HG03354 (cell line): ENCODE results near the gene FAM171A2.
"Not testable (repeated sequence)": the region's sequence is repeated elsewhere in the genome, so short reads cannot be mapped to it uniquely, and the experiment has no call there.

Experiments used
- ATAC-seq: cut with Tn5 transposase; IDR thresholded peaks from one replicate; pipeline ENCODE4 v1.9.1; 2021; ENCODE audit warnings: mild to moderate bottlenecking; ENCODE audit not compliant: unreplicated experiment, poor library complexity, severe bottlenecking

FAM171A2 gene

DNA sequence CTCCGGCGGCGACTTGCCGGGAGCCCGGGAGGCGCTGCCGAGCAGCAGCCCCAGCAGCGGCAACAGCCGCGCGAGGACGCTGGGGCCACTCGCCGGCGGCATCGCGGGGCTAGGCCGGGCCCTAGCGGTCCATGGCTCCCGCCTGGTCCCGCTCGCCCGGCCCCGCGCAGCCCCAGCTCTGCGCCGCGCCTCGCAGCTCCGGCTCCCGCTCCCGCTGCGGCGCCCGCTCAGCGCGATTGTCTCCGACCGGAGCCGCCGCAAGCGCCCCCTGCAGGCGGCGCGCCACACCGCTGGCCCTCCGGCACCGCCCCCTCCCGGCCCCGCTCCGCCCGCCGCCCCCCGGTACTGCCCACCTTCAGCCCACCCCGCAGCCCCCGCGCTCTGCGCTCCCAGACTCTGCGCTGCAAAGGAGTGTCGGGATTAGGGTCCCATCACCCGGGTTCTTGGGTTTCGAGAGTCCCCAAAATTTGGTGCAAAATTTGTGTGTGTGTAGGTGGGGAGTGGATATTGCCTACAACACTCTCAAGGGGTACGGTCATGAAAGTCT lies at the start of gene FAM171A2:
Gene FAM171A2 (minus strand): TSS at position 241 of the 547 bp plus-strand sequence. CDS start 139 bp downstream, at position 102.
- peak; percentile 47 for ATAC-seq

DNA sequence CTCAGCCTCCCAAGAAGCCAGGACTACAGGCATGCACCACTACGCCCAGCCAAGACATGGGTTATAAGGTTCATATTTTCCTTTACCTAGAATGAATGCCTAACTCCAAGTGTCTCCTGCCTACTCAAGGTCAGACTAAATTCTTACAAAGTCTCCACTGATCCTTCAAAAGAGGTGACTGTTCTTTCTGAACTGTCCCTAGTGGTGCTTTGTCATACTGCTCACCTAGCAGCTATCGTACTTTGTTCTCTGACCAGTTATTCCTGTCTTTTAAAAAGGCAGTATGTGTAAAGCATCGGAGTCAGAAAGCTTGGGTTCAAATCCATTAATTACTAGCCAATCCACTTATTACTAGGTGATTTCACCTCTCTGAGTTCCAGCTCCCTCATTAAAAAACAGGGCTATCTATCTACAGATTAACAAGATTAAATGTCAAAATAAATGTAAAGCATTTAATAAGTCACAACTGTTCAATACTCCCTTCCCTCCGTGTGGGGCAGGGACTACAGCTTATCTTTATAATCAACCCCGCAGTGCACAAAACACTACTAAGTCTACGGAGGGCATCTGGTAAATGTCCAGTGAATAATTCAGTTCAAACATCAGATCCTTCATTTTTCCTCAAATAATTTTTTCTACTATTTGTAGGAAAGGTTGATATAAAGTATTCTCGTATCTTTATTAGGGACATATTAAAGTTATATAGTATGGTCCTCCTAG lies 45.8 kb upstream of the FAM171A2 start:
- no peak for ATAC-seq

DNA sequence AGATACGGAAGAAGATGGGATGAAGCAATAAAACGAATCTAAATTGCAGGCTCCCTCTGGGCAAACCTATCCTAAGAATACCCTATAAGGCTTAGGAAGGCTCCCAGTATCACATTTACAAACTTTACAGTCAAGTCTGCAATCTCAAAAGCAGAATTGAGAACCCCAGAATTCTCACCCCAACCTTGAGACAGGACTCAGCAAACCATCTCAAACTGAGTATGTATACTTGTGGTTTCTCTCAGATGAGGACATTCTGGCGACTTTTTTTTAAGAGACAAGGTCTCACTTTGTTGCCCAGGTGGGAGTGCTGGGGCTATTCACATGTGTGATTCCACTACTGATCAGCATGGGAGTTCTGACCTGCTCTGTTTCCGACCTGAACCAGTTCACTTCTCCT lies 45.1 kb upstream of the FAM171A2 start:
- ATAC-seq, result no peak

DNA sequence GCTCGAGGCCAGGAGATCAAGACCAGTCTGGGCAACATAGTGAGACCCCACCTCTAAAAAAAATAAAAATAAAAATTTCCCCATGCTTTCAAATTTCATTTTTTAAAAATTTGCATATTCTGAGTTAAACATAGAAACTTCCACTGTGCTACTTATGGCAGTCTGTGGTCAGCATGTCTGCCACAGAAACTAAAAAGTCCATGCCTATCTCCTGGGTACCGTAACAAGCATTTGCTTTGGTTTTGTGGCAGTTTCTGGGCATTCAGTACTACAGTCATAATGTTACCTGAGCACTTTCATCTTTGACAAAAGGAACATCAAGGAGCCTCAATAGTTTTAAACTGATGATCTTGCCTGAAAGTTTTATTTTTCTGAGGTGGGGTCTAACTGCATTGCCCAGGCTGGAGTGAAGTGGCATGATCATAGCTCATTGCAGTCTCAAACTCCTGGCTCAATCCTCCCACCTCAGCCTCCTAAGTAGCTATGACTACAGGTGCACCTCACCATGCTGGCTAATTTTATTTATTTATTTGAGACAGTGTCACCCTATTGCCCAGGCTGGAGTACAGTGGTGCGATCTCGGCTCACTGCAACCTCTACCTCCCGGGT lies 39.0 kb upstream of the FAM171A2 start:
- peak; percentile 68 for ATAC-seq

DNA sequence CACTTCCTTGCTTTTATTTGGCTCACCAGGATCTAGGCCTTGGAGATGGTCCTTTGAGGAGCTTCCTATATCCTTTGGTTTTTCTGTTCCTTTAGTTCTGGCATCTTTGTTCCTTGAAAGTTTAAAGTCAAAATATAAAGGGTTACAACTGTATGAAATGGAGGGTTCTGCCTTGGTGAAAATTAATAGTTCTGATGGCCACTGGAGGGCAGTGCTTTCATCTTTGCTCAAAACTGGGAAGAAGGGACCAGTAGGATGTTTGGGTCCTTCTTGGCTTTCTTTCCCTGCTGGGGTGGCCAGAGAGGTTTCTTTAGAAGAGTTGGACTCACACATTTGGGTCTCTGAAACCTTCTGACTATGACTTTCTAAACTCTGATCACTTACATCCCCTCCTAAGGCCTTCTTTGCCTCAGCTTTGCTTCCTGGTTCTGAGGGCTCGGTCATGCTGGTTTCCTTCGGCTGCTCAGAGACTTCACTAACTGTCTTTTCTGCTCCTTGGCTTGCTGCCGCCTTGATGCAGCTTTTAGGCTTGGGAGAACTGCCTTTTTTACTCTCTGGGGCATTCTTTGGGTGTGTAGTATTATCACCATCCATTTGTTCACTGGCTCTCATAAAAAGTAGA lies 36.7 kb upstream of the FAM171A2 start:
- no peak for ATAC-seq

DNA sequence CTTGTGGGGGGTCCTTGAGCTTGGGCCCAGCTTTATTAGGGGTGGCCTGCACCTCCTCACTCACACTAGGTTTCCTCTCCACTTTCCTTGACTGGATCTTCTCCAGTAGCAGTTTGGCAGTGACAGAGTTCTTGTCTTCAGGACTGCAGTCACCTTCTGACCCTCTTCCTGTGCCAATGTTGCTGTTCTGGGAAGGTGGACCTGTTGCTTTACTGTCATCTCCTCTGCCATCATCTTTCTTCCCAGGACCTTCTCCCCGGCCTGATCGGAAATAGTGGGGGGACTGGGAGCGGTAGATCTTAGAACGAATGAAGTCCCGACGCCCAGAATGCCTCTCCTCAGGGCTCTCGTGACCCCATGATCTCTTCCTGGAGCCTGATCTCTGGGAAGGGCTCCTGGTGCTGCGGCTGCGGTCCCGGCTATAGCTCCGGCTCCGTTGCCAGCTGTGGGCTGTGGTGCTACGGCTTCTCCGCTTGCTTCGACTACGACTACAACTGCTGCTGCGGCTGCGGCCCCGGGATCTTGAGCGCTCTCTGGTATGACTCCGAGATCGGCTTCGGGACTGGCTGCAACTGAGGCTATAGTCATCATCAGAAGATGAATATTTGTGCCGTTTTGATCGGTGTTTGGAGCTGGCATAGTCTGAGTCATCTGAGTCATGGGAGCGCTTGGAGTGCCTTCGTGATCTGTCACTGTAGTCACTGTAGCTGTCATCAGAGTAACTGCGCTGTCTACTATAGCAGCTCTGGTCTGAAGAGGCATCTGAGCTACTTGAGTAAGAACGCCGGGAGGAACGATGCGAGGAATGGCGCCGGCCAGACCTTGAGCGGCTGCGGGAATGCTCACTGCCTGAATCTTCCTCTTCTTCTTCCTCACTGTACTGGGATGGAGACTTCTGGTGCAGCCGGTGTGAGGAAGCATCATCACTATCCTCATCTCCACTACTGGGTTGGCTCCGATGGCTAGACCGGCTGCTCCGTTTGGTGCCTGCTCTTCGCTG lies 35.3 kb upstream of the FAM171A2 start:
- no peak for ATAC-seq

DNA sequence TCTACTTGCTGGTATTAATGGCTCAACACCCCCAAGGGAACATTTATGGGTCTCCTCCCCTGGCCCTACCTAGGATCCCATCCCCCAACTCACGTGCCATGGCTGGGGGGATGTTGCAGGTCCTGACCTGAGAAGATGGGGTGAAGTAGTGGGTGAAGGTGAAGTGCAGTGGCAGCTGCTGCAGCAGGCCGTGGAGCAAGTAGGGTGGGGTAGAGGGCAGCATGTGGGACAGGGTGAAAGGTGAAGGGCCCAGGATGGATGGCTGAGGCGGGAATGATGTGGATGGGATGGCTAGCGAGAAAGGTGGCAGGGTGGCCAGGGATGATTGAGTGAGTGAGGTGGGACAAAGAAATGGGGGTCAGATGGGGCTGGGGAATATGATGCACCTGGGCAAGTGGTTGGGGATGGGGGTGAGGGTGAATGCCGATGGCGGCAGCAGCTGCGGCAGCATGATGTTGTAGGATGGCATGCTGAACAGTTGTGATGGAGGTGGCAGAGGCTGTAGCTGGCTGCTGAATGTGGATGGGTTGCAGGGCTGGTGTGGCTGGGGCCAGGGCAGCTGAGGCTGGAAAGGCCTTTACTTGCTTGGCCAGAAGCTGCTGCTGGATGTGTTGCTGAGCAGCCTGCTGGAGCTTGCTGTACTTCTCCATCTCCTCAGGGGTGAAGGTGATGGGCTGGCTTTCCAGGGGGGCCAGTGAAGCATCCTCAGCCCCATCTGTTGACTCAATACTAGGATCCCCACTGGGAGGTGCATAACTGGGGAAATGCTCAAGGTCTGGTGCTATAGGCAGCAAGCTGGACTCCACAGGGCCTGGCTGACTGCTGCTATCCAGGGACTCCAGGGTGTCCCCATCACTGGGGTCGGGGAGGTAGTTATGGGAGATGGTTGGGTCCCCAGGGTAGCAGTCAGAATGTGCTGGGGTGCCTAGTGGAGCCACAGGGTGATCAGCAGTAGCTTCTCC lies 34.1 kb upstream of the FAM171A2 start:
- no peak for ATAC-seq

DNA sequence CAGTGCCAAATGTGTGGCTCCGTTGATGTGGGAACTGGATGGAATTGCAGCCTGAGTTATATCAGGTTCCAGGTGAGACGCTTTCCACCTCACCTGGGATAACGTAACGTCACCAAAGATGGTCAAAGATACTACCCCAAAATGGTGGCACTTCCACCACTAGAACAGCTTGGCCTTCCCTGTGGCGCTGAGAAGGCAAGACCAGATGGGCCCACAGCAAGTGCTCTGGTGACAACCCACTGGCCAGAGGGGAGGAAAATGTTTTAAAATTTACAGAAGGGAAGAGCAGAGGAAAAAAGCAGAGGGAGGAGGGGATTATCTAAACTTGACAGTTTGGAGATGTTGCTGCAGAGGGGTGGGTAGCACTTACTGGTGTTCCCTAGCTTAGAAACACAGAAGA lies 33.3 kb upstream of the FAM171A2 start:
- no peak for ATAC-seq

DNA sequence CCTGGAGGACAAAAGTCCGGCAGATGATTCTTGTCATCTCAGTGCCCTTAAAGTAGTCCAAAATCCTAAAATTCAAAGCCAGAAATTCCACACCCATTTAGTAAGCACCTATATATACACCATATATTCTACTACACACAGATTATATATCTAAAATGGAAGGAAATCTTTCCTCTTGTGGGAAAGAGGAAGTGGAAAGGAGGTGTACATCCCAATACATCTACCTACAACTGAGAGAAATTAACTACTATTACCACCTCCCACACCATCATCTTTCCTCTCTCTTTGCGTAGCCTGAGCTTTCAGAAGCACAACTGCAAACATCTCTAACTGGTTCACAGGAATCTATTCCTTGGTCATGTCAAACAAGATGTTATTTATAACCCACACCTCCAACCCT lies 31.2 kb upstream of the FAM171A2 start:
- no peak for ATAC-seq

DNA sequence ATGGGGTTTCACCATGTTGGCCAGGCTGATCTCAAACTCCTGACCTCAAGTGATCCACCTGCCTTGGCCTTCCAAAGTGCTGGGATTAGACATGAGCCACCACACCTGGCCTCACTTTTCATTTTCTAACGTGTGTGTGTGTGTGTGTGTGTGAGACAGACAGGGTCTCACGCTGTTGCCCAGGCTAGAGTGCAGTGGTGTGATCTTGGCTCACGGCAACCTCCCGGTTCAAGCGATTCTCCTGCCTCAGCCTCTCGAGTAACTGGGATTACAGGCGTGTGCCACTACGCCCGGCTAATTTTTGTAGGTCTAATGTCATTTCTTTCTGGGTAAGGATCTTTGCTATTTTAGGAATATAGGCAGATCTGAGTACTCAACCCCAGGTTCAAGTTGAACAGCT lies 30.5 kb upstream of the FAM171A2 start:
- ATAC-seq, result not testable (repeated sequence)

DNA sequence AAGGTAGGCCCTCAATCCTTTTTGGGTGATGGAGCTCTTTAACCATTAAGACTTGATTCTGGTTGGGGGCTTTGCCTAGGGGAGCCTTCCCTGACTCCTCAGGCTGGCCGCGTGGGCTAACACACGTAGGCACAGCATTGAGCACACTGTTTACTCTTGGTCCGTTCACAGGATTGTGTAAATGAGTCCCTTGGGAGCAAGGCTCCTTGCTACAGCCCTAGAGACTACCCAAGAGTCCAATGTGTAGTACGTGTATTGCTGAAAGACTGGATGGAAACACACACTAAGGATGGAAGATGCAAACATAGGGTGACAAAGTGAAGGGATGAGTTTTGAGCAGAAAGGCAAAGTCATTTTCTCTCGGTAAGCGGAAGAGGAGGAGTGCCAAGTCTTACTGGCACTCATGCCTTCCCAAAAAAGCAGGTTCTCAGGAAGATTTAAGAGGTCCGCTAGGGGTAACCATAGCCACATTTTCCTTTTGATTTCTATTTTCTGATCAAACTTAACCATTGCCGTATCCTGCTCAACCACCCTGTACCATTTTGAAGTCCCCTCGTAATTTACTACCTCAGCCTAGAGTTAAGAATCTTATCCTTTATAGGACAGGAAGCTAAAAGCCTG lies 26.7 kb upstream of the FAM171A2 start:
- no peak for ATAC-seq

DNA sequence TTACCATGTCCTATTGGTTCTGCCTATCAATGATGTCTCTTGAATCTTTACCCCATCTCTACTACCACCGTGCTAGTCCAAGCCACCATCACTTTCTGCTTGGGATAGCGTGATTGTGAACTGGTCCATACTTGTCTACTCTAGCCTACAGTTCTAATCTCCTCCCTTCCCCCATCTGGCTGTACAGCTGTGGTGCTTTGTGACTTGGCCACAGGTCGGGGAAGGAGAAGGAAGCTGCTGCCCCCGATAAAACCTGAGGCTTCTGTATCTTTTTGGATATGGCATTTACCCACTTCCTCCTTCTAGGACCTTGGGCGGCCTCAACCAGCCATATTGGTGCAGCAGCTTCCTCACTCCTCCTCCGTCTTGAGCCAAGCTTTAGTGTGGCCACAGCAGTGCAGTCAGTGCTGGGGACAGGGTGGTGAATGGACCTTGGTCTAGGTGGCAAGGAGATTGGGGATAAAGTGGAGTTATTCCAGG lies 26.1 kb upstream of the FAM171A2 start:
- no peak for ATAC-seq

DNA sequence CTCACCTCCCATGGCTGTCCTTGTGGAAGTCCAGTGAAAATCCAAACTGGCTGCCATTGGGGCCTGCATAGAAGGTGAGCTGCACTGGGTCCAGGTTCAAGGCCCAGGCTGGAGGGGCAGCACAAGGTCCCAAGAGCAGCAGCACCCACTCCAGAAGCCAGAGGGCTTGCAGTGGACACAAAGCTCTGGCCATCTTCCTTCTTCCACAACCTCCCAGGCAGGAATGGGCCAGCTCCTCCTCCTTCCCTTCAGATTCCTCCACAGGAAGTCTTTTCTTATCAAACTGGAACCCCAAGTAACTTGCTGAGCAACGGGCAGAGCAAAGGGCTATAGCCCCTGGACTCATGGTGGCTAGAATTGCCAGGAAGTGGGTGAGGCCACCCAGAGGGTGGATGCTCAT lies 25.6 kb upstream of the FAM171A2 start, which contains the start of gene ITGA2B:
Gene ITGA2B (minus strand): TSS at position 369 of the 400 bp plus-strand sequence. CDS start 176 bp downstream, at position 193.
- no peak for ATAC-seq

DNA sequence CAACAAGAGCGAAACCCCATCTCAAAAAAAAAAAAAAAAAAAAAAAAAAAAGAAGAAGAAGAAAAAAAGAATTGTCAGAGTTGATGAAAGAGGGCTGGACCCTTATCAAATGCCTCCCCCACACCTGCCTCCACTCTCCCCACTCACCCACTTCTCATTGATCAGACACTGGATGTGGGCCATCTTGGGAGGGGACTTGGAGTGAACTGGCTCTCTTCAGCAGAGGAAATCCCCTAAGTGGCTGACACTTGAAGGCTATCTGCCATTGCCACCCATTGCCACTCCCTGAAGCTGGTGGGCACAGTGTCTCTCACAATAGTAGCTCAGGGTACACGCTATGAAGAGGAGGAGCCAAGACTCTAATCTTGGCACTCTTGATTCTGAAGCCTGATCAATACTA lies 24.2 kb upstream of the FAM171A2 start:
- ATAC-seq, result no peak

DNA sequence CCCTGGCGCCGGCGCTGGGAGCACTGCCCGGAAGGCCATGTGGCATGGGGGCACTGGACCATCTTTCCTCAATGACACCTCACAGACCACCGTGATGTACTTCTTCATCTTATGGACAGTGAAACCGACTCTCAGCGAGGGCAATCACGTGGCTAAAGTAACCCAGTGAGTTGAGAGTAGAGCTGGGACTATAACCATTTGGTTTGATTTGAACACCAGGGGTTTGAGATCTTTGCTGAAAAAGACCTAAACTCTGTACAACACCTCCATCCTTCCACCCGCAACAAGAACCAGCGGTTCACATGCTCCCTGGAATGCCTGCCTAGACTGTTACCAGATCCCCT lies 22.5 kb upstream of the FAM171A2 start:
- no peak for ATAC-seq

DNA sequence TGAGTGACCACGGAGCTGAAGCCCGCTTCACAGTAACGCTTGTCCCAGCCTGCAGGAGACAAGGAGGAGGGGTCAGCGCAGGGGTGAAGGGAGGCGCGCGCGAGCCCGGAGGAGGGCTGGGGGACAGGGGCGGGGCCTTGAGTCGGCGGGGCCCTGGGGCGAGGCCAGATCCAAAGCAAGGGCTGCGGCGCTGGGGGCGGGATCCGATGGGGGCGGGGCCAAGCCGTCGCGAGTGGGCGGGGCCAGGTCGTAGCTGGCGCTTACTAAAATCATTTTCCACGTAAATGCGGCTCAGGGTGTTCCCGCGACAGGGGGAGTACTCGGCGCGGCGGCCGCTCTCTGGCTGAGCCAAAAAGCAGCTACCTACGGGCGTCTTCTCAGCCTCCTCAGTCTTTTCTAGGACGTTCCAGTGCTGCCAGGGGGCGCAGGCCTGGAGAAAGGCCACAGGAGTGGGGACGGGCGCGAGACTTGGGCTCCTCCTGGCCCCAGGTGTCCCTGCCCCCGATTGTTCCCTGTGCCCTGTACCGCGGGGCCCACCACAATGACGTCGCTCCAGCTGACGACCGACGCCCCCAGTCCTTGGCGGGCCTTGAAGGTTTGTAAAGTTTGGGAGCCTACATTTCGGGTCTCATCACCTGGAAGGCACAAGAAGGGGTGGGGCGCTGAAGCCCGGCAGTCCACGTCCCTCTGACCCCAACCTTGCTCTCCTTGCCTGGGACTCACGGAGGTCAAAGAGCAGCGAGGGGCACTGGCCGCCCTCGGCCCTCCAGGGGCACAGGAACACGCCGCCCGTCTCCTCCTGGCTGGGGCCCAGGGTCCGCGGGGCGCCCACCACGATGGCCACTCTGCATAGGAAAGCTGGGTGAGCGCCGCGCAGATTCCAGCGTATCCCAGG lies 21.9 kb upstream of the FAM171A2 start:
- ATAC-seq, result peak; percentile 47

DNA sequence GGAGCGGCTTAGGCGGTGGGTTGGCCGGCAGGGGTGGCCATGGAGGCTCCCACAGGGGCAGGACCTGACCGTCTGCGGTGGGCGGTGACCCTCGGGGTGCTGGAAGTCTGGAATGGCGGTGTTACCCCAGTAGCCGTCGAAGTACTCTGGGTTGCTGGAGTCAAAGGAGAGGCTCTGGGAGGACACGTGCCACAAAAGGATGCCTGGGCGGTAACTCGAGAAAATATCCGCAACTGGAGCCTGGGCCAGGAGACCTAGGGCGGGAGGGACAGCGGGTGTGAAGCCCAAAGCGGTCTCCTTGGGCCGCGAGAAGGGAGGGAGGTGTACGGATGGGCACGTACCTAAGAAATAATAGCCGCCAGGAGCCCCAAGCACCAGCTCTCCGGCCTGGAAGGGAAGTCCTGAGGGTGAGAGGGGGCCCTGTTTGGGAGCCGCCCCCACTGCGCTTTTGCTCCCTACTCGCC lies 21.2 kb upstream of the FAM171A2 start:
- no peak for ATAC-seq
